ENCODE data around the gene CPM. TPM values are rescaled to one million over a fixed set of nuclear protein-coding genes. Genes with fewer than 3 reads are reported as not detected.
"Not testable (repeated sequence)": the region's sequence is repeated elsewhere in the genome, so short reads cannot be mapped to it uniquely, and the experiment has no call there.

Gene CPM
- total RNA-seq, 2 experiments from 2014 or later = 18.0 to 18.7 TPM

GRCh38 chr12:68844788-68845695 is 87.9 kb downstream of the CPM start:
- Mint-ChIP-seq H3K27me3 (no peaks in the 10 kb centered on the region), H3K4me1 (no peaks in the 10 kb centered on the region), H3K27ac (no peak overlapping the region), H3K9me3 (ENCODE audit: low read depth) (no peaks in the 10 kb centered on the region), H3K4me3 (no peak overlapping the region), H3K36me3 (ENCODE audit: low read depth) (peaks cover 28% of the 10 kb centered on the region)
- POLR2A ChIA-PET = interaction anchor here (0.6 kb wide), 1 partner anchor 17 kb away, joined by 3 read pairs; no protein-coding TSS in a partner anchor
- ATAC-seq = no peak
- DNase-seq = no peak
- intact Hi-C loops (cut with DNase I, micrococcal nuclease) = no loop called here
- CTCF ChIA-PET = interaction anchor here (1.0 to 4.5 kb wide), 5 partner anchors 8 to 15 kb away, joined by 4 to 42 read pairs (median 4); no protein-coding TSS in a partner anchor

GRCh38 chr12:68844318-68844745 is 88.6 kb downstream of the CPM start:
- Mint-ChIP-seq H3K27ac (no peak overlapping the region), H3K4me1 (no peaks in the 10 kb centered on the region), H3K36me3 (ENCODE audit: low read depth) (peaks cover 31% of the 10 kb centered on the region), H3K9me3 (ENCODE audit: low read depth) (no peaks in the 10 kb centered on the region), H3K27me3 (no peaks in the 10 kb centered on the region), H3K4me3 (no peak overlapping the region)
- no peak for ATAC-seq
- ChIA-PET CTCF (interaction anchor here (1.1 to 4.5 kb wide), 3 partner anchors 10 to 15 kb away, joined by 4 to 42 read pairs (median 5); no protein-coding TSS in a partner anchor), POLR2A (interaction anchor here (0.7 to 0.8 kb wide), 2 partner anchors 114 to 378 kb away, joined by 3 read pairs; no protein-coding TSS in a partner anchor)
- no peak for DNase-seq
- intact Hi-C loops (cut with DNase I, micrococcal nuclease) = no loop called here

DNA sequence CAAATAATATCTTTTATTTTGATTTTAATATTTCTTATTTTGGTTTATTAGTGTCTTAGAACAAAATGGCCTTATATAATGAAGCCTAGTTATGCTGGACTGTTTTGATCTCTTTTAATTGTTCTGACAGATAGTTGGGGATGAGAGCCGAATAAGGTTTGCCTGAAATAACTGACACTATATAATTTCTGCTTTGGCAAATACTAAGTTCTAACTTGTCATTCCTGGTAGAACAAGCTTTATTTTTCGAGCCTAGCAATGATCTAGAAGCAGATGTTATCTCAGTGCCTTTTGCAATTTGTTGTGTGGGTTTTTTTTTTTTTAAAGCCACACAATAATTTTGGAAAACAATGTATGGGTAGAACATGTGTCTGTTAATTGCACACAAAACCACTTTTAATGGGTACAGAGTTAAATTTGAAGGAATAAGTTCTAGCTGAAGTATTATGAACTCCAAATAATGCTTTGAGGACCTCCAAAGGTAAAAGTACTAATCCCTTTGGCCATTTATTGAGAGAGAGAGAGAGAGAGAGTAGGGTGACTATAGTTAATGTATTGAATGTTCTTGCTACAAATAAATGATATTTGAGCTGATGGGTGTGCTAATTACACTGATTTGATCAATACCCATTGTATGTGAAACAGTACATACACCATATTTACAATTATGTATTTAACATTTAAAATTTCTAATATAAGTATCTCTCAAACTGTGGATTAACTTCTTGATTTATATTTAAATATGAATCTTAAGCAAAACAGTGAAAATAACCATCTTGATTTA is 90.0 kb downstream of the CPM start:
- H3K27ac Mint-ChIP-seq = peak overlapping the region; percentile 43
- DNase-seq = no peak
- intact Hi-C loops (cut with DNase I, micrococcal nuclease) = loop anchor here in 1 of 2 experiments (1.0 kb wide), 1 partner anchor 10 kb away; no protein-coding TSS in a partner anchor
- H3K27me3 Mint-ChIP-seq = no peaks in the 10 kb centered on the region
- H3K36me3 Mint-ChIP-seq (ENCODE audit: low read depth) = peaks cover 40% of the 10 kb centered on the region
- H3K4me3 Mint-ChIP-seq = no peak overlapping the region
- CTCF ChIA-PET = interaction anchor here (1.3 to 4.5 kb wide), 3 partner anchors 8 to 13 kb away, joined by 3 to 42 read pairs (median 3); no protein-coding TSS in a partner anchor
- H3K9me3 Mint-ChIP-seq (ENCODE audit: low read depth) = no peaks in the 10 kb centered on the region
- ATAC-seq = no peak
- POLR2A ChIA-PET = interaction anchor here (0.6 kb wide), 1 partner anchor 314 kb away, joined by 8 read pairs; no protein-coding TSS in a partner anchor
- H3K4me1 Mint-ChIP-seq = no peaks in the 10 kb centered on the region

DNA sequence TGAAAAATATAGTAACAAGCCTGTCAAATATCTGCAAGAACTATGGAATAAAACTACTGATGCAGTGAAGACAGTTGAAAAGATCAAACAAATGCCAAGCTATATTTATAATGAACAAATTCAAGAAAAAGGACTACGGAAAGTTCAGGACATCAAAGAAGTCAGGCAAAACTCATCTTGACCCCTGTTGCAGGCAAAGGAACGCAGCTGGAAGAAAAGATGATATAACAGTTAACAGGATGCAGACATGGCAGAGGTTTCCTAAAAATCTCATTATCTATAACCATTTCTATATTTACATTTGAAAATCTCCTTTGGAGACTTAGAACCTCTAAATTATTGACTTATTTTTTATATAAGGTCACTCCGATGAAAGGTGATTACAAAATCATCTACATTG is 90.8 kb downstream of the CPM start:
- Mint-ChIP-seq H3K27ac (no peak overlapping the region), H3K4me1 (no peaks in the 10 kb centered on the region), H3K9me3 (ENCODE audit: low read depth) (no peaks in the 10 kb centered on the region), H3K36me3 (ENCODE audit: low read depth) (peaks cover 45% of the 10 kb centered on the region), H3K4me3 (no peak overlapping the region), H3K27me3 (no peaks in the 10 kb centered on the region)
- POLR2A ChIA-PET = interaction anchor here (0.6 kb wide), 1 partner anchor 315 kb away, joined by 8 read pairs; no protein-coding TSS in a partner anchor
- ATAC-seq (no peak), DNase-seq (no peak)
- CTCF ChIA-PET = interaction anchor here (4.5 kb wide), 1 partner anchor 12 kb away, joined by 42 read pairs; no protein-coding TSS in a partner anchor
- intact Hi-C loops (cut with DNase I, micrococcal nuclease) = loop anchor here in 1 of 2 experiments (1.0 kb wide), 1 partner anchor 9 kb away; no protein-coding TSS in a partner anchor

GRCh38 chr12:68841717-68842116 is 91.3 kb downstream of the CPM start:
- peaks cover 46% of the 10 kb centered on the region for H3K36me3 Mint-ChIP-seq (ENCODE audit: low read depth)
- H3K27me3 Mint-ChIP-seq = no peaks in the 10 kb centered on the region
- ChIA-PET POLR2A (no interaction called here), CTCF (interaction anchor here (4.5 kb wide), 1 partner anchor 11 kb away, joined by 42 read pairs; no protein-coding TSS in a partner anchor)
- no peaks in the 10 kb centered on the region for H3K4me1 Mint-ChIP-seq
- no peak overlapping the region for H3K27ac Mint-ChIP-seq
- no peak for DNase-seq
- ATAC-seq = no peak
- H3K4me3 Mint-ChIP-seq = no peak overlapping the region
- H3K9me3 Mint-ChIP-seq (ENCODE audit: low read depth) = no peaks in the 10 kb centered on the region
- intact Hi-C loops (cut with DNase I, micrococcal nuclease) = loop anchor here in 1 of 2 experiments (1.0 kb wide), 1 partner anchor 8 kb away; no protein-coding TSS in a partner anchor

DNA sequence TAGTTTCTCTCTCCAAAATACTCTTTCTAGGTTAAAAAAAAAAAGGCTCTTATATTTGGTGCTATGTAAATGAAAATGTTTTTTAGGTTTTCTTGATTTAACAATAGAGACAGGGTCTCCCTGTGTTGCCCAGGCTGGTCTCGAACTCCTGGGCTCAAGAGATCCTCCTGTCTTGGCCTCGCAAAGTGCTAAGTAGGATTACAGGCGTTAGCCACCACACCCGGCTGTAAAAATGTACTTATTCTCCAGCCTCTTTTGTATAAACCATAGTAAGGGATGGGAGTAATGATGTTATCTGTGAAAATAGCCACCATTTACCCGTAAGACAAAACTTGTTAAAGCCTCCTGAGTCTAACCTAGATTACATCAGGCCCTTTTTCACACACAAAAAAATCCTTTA is 91.8 kb downstream of the CPM start:
- peaks cover 49% of the 10 kb centered on the region for H3K36me3 Mint-ChIP-seq (ENCODE audit: low read depth)

DNA sequence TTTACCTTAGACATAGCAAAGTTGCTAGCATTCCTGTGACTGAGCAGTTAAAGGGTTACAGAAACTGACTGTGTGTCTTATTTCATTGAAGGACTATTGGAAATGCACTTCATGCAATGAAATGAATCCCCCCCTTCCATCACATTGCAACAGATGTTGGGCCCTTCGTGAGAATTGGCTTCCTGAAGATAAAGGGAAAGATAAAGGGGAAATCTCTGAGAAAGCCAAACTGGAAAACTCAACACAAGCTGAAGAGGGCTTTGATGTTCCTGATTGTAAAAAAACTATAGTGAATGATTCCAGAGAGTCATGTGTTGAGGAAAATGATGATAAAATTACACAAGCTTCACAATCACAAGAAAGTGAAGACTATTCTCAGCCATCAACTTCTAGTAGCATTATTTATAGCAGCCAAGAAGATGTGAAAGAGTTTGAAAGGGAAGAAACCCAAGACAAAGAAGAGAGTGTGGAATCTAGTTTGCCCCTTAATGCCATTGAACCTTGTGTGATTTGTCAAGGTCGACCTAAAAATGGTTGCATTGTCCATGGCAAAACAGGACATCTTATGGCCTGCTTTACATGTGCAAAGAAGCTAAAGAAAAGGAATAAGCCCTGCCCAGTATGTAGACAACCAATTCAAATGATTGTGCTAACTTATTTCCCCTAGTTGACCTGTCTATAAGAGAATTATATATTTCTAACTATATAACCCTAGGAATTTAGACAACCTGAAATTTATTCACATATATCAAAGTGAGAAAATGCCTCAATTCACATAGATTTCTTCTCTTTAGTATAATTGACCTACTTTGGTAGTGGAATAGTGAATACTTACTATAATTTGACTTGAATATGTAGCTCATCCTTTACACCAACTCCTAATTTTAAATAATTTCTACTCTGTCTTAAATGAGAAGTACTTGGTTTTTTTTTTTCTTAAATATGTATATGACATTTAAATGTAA is 93.5 kb downstream of the CPM start:
- Mint-ChIP-seq H3K9me3 (ENCODE audit: low read depth) (no peaks in the 10 kb centered on the region), H3K27me3 (no peaks in the 10 kb centered on the region), H3K4me3 (no peak overlapping the region), H3K4me1 (peaks cover 6% of the 10 kb centered on the region), H3K27ac (no peak overlapping the region), H3K36me3 (ENCODE audit: low read depth) (peaks cover 59% of the 10 kb centered on the region)
- ATAC-seq (no peak), DNase-seq (no peak)
- ChIA-PET POLR2A (interaction anchor here (0.6 kb wide), 1 partner anchor 129 kb away, joined by 3 read pairs; no protein-coding TSS in a partner anchor), CTCF (interaction anchor here (1.0 to 2.1 kb wide), 3 partner anchors 9 to 20 kb away, joined by 3 to 15 read pairs (median 3); no protein-coding TSS in a partner anchor)
- intact Hi-C loops (cut with DNase I, micrococcal nuclease) = loop anchor here in 1 of 2 experiments (10.0 kb wide), 1 partner anchor 425 kb away; no protein-coding TSS in a partner anchor

More for the DNA sequence above, 91.8 kb downstream of the CPM start:
- H3K4me1 Mint-ChIP-seq; H3K27ac Mint-ChIP-seq; H3K27me3 Mint-ChIP-seq; H3K4me3 Mint-ChIP-seq; ATAC-seq; H3K9me3 Mint-ChIP-seq (ENCODE audit: low read depth); DNase-seq; intact Hi-C loops (cut with DNase I, micrococcal nuclease); POLR2A ChIA-PET: not testable (repeated sequence)
- CTCF ChIA-PET = interaction anchor here (4.5 kb wide), 1 partner anchor 11 kb away, joined by 42 read pairs; no protein-coding TSS in a partner anchor

- Mint-ChIP-seq H3K9me3 (ENCODE audit: low read depth) (no peaks in the 10 kb centered on the region), H3K4me1 (peaks cover 6% of the 10 kb centered on the region), H3K4me3 (no peak overlapping the region), H3K27me3 (no peaks in the 10 kb centered on the region), H3K36me3 (ENCODE audit: low read depth) (peaks cover 56% of the 10 kb centered on the region), H3K27ac (no peak overlapping the region)
- no peak for ATAC-seq
- CTCF ChIA-PET = no interaction called here
- POLR2A ChIA-PET = no interaction called here
- intact Hi-C loops (cut with DNase I, micrococcal nuclease) = loop anchor here in 1 of 2 experiments (10.0 kb wide), 1 partner anchor 427 kb away; no protein-coding TSS in a partner anchor
- no peak for DNase-seq
These were observed 94.7 kb downstream of the CPM start for GRCh38 chr12:68838046-68838886.

DNA sequence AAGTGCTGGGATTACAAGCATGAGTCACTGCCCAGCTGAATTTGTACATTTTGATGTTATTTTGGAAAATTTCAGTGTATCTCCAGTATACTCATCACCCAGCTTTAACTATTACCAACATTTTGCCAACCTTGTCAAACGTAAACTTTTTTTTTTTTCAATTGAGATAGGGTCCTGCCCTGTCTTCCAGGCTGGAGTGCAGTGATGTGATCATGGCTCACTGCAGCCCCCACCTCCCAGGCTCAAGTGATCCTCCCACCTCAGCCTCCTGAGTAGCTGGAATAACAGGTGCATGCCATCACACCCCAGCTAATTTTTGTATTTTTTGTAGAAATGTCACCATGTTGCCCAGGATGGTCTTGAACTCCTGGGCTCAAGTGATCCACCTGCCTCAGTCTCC is 95.8 kb downstream of the CPM start:
- POLR2A ChIA-PET = interaction anchor here (0.6 kb wide), 1 partner anchor 25 kb away, joined by 5 read pairs; no protein-coding TSS in a partner anchor
- CTCF ChIA-PET = interaction anchor here (0.7 to 1.9 kb wide), 5 partner anchors 8 to 21 kb away, joined by 3 to 4 read pairs (median 3); no protein-coding TSS in a partner anchor
- no peak overlapping the region for H3K27ac Mint-ChIP-seq
- no peak for ATAC-seq
- intact Hi-C loops (cut with DNase I, micrococcal nuclease) = loop anchor here in 1 of 2 experiments (10.0 kb wide), 1 partner anchor 428 kb away; no protein-coding TSS in a partner anchor
- no peaks in the 10 kb centered on the region for H3K9me3 Mint-ChIP-seq (ENCODE audit: low read depth)
- peaks cover 6% of the 10 kb centered on the region for H3K4me1 Mint-ChIP-seq
- DNase-seq = no peak
- H3K27me3 Mint-ChIP-seq = no peaks in the 10 kb centered on the region
- H3K4me3 Mint-ChIP-seq = no peak overlapping the region
- peaks cover 54% of the 10 kb centered on the region for H3K36me3 Mint-ChIP-seq (ENCODE audit: low read depth)
